Tibial nerve (tissue), 4 donors: ENCODE data around the gene DGKI. TPM values are rescaled to one million over a fixed set of nuclear protein-coding genes. Genes with fewer than 3 reads are reported as not detected.

ENCODE experiments used
- DNase-seq, 2 donors: peaks; one replicate each; pipeline ENCODE4 v3.0.0-alpha.2; 2019; ENCODE audit warnings: low spot score in 2 of 2
- H3K27ac ChIP-seq, 4 donors: fragments of 200-600 bp; sonication (generic) in 3 of 4; one replicate each; pipeline ENCODE4 v1.5.1; 2017 to 2019; ENCODE audit warnings: mild to moderate bottlenecking in 1 of 4
- H3K27me3 ChIP-seq, 2 donors: fragments of 200-600 bp; sonication (generic) in 1 of 2; one replicate each; pipeline versions ENCODE4 v1.5.1 to v1.6.0; 2017 to 2019
- H3K36me3 ChIP-seq, 3 donors: fragments of 200-600 bp; sonication (generic); one replicate each; pipeline ENCODE4 v1.5.1; 2018 to 2019
- H3K4me1 ChIP-seq, 4 donors: fragments of 200-600 bp; sonication (generic) in 3 of 4; one replicate each; pipeline ENCODE4 v1.5.1; 2017 to 2019
- H3K4me3 ChIP-seq, 4 donors: fragments of 200-600 bp; sonication (generic) in 3 of 4; one replicate each; pipeline ENCODE4 v1.5.1; 2017 to 2019; ENCODE audit warnings: mild to moderate bottlenecking in 1 of 4, moderate library complexity in 1 of 4
- H3K9me3 ChIP-seq, 4 donors: fragments of 200-600 bp; sonication (generic) in 3 of 4; one replicate each; pipeline ENCODE4 v1.5.1; 2017 to 2019
- EP300 ChIP-seq, 2 donors: sonication (generic); formaldehyde crosslinking; IDR thresholded peaks; one replicate each; pipeline ENCODE4 v1.6.1; 2017; ENCODE audit warnings: antibody characterized with exemption in 2 of 2, mild to moderate bottlenecking in 1 of 2
- POLR2A ChIP-seq, 2 donors: fragments of 450-650 bp; IDR thresholded peaks; one replicate each; pipeline ENCODE4 v1.6.1; 2017; ENCODE audit warnings: antibody characterized with exemption in 2 of 2, mild to moderate bottlenecking in 2 of 2, moderate library complexity in 2 of 2
- WGBS, 2 donors: methylation state at CpG; one replicate each; pipeline ENCODE4 v1.1.5; 2018; 5-methylcytosine and 5-hydroxymethylcytosine counted together
- total RNA-seq, 4 donors: library from RNA; depleted of rRNA; stranded (reverse); fragments of >200 nt; gene quantifications; one replicate each; pipeline ENCODE4 v1.1.0, GENCODE V29; 2016
- TF ChIP-seq, protein P1 (sequence below), 5 experiments: fragments of 200-600 bp in 3 of 5; fragments of 450-650 bp in 2 of 5; sonication (generic) in 3 of 5; IDR thresholded peaks; one replicate each; pipeline ENCODE4 v1.5.1; 2016 to 2019; ENCODE audit warnings: antibody characterized with exemption in 5 of 5, mild to moderate bottlenecking in 3 of 5, moderate library complexity in 2 of 5

Gene DGKI
- total RNA-seq, 4 donors from 2014 or later, result 0.21 to 2.7 (median 1.7) TPM

DNA sequence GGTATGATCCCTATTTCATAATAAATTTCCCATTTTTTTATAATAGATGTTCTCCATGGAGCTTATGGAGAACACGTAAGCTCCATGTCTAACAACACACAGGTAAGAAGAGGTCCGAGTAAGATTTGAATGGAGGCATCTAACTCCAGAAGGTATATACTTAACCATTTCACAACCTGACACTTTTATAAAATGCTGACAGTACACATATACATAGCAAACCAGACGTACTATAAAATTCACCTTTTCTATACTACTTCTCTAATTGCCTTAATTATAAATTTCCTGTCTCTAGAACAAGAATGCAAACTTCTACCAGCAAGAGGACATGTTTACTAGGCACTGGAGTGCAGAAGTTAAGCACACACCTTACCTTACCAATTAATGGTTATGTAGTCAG is 151.3 kb downstream of the DGKI start:
- Histone ChIP-seq H3K4me3 (no peak overlapping the region), H3K27ac (no peak overlapping the region), H3K4me1 (no peaks in the 10 kb centered on the region), H3K36me3 (no peaks in the 10 kb centered on the region), H3K27me3 (no peaks in the 10 kb centered on the region), H3K9me3 (no peaks in the 10 kb centered on the region)
- TF ChIP-seq, protein P1, sequence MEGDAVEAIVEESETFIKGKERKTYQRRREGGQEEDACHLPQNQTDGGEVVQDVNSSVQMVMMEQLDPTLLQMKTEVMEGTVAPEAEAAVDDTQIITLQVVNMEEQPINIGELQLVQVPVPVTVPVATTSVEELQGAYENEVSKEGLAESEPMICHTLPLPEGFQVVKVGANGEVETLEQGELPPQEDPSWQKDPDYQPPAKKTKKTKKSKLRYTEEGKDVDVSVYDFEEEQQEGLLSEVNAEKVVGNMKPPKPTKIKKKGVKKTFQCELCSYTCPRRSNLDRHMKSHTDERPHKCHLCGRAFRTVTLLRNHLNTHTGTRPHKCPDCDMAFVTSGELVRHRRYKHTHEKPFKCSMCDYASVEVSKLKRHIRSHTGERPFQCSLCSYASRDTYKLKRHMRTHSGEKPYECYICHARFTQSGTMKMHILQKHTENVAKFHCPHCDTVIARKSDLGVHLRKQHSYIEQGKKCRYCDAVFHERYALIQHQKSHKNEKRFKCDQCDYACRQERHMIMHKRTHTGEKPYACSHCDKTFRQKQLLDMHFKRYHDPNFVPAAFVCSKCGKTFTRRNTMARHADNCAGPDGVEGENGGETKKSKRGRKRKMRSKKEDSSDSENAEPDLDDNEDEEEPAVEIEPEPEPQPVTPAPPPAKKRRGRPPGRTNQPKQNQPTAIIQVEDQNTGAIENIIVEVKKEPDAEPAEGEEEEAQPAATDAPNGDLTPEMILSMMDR (IDR thresholded peaks at IDR 0.05), result no peak
- no peak for TF ChIP-seq EP300 (IDR thresholded peaks at IDR 0.05)
- TF ChIP-seq POLR2A (IDR thresholded peaks at IDR 0.05), result no peak
- WGBS, 2 donors, result 79 to 85% methylated on average over 3 of the region's 3 CpGs
- no peak for DNase-seq

DNA sequence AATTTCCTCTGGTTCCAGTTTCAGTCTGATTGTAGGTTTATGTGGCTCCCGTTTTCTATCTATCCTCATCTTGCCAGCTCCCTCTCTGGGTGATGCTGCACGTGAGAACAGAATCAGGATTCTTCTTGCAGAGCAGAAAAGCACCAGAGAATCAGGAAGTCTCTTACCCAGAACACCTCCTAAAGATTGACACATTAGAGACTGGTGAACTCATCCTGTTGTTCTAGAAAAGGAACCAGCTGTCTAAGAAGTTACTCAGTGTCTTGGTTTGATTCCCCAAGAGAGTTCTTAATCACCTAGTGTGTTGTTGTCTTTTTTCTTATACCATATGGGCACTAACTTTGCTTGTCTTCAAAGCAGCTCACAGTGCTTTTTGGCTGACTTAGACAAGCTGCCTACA is 152.4 kb downstream of the DGKI start:
- DNase-seq, result no peak
- Histone ChIP-seq H3K9me3 (no peaks in the 10 kb centered on the region), H3K4me1 (no peaks in the 10 kb centered on the region), H3K27me3 (no peaks in the 10 kb centered on the region), H3K36me3 (no peaks in the 10 kb centered on the region), H3K4me3 (no peak overlapping the region), H3K27ac (no peak overlapping the region)
- WGBS, 2 donors, result 63 to 64% methylated on average over 2 of the region's 2 CpGs
- no peak for TF ChIP-seq POLR2A (IDR thresholded peaks at IDR 0.05)
- TF ChIP-seq, protein P1 (IDR thresholded peaks at IDR 0.05), result no peak
- no peak for TF ChIP-seq EP300 (IDR thresholded peaks at IDR 0.05)

DNA sequence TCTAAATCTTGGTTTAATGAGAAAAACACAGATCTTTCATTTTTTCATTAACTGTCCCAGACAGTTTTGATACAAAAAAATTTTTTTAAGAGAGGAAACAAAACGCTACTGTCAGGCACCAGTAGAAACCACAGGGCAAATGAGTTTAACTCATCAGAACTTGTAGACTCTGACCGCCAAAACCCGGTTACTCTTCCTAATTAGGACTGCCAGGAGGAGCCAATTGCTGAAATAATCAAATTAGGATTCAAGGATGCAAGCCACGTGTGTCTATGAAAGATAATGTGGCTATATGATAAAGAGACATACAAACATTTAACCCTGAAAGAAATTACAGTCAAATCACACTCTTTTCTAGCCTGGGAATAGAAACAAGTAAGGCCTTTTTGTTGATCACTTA is 154.4 kb downstream of the DGKI start:
- no peaks in the 10 kb centered on the region for H3K4me1 ChIP-seq
- no peaks in the 10 kb centered on the region for H3K27me3 ChIP-seq
- DNase-seq, result no peak
- H3K27ac ChIP-seq, result no peak overlapping the region
- no peak for TF ChIP-seq POLR2A (IDR thresholded peaks at IDR 0.05)
- TF ChIP-seq, protein P1 (IDR thresholded peaks at IDR 0.05), result no peak
- no peak for TF ChIP-seq EP300 (IDR thresholded peaks at IDR 0.05)
- H3K36me3 ChIP-seq, result no peaks in the 10 kb centered on the region
- H3K4me3 ChIP-seq, result no peak overlapping the region
- WGBS, 2 donors, result 78 to 88% methylated on average over 4 of the region's 4 CpGs
- no peaks in the 10 kb centered on the region for H3K9me3 ChIP-seq

DNA sequence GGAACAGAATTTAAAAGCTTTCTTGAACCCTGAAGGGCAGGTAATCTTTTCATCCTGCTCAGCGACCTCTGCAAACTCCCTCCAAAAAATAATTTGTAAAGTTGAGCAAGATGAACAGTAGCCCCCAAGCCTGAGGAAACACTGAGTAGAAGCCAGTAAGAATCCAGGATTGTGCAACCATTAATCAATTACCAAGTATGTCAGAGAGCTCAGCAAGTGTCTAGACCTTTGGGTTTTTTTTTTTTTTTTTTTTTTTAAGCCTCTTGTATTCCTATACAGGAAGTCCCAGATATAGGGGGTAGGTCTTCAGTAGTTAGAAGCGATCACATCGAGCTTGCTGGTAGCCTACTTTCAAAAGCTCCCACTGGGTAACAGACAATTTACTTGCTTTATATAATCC is 155.2 kb downstream of the DGKI start:
- WGBS, 2 donors, result 93 to 95% methylated on average over 3 of the region's 3 CpGs
- TF ChIP-seq EP300 (IDR thresholded peaks at IDR 0.05), result no peak
- TF ChIP-seq, protein P1 (IDR thresholded peaks at IDR 0.05), result no peak
- no peak for TF ChIP-seq POLR2A (IDR thresholded peaks at IDR 0.05)
- no peak overlapping the region for H3K4me3 ChIP-seq
- H3K27ac ChIP-seq, result no peak overlapping the region
- H3K36me3 ChIP-seq, result no peaks in the 10 kb centered on the region
- H3K9me3 ChIP-seq, result no peaks in the 10 kb centered on the region
- DNase-seq, result no peak
- no peaks in the 10 kb centered on the region for H3K4me1 ChIP-seq
- no peaks in the 10 kb centered on the region for H3K27me3 ChIP-seq

DNA sequence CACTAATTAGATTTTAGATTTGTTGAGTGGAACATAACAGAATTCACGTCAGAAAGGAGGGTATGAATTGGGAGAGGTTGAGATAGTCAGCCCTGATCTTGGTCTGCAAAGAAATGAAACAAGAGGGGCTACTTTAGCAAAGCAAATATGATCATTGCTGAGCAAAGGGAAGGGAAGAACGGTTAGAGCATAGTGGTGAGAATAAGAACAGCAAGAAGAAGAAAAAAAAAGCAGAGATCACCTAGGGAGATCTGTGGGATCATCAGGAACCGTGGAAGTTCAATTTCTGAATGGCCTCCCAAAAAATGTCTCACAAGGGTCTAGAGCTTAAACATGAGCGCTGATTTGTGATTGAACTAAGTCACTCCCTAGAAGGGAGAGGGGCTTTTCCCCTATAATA is 156.1 kb downstream of the DGKI start:
- WGBS, 2 donors, result 85% methylated on average over 4 of the region's 4 CpGs
- no peaks in the 10 kb centered on the region for H3K36me3 ChIP-seq
- H3K4me1 ChIP-seq, result no peaks in the 10 kb centered on the region
- H3K27ac ChIP-seq, result no peak overlapping the region
- TF ChIP-seq EP300 (IDR thresholded peaks at IDR 0.05), result no peak
- TF ChIP-seq POLR2A (IDR thresholded peaks at IDR 0.05), result no peak
- TF ChIP-seq, protein P1 (IDR thresholded peaks at IDR 0.05), result no peak
- H3K4me3 ChIP-seq, result no peak overlapping the region
- no peaks in the 10 kb centered on the region for H3K27me3 ChIP-seq
- H3K9me3 ChIP-seq, result no peaks in the 10 kb centered on the region
- no peak for DNase-seq
